RKO (cell line): ENCODE measurements around the gene OR4C12.
"Not testable (repeated sequence)": the region's sequence is repeated elsewhere in the genome, so short reads cannot be mapped to it uniquely, and the experiment has no call there.

Experiments used
- DNase-seq: peaks from one replicate; pipeline ENCODE4 v3.0.0-alpha.2; 2016; ENCODE audit warnings: low spot score

OR4C12 gene

DNA sequence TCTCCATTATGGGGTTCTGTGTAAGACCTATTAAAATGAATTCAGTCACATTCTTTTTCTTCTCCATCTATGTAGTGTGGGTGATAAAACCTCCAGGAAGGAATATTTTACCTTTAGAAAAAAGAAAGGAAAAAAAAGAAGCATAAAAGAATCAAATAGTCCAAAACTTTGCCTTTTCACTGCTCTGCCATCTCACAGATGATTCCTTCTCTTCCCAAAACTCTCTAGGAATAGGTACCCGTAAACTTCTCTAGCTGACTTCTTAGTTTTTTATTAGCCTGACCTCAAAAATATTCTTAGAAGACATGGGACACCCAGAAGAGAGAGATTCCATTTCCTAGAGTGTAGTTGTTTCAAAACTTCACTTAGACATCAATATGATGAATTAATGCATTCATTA lies at the start of gene OR4C12:
Gene OR4C12, minus strand, starts transcription at position 101 of the 400 bp plus-strand sequence. Its CDS starts 34 bp downstream, at position 67.
- not testable (repeated sequence) for DNase-seq

DNA sequence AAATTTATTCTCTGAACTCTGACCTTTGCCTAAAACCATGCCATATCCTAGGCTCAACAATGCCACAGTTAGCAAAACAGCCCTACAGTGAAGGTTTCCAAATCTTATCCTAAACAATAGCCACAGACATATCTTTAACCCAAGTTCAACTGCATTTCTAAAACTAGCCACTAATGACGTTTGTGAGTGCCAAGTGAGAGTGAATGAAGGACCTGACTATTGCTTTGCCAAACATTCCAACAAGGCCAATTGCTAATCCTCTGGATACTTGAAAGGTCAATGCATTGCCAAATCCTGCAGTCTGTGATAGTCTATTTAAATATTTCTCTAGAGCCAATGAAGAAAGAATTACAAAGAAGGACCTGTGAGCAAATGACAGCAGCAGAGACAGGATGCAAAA lies 47.9 kb upstream of the OR4C12 start:
- no peak for DNase-seq

DNA sequence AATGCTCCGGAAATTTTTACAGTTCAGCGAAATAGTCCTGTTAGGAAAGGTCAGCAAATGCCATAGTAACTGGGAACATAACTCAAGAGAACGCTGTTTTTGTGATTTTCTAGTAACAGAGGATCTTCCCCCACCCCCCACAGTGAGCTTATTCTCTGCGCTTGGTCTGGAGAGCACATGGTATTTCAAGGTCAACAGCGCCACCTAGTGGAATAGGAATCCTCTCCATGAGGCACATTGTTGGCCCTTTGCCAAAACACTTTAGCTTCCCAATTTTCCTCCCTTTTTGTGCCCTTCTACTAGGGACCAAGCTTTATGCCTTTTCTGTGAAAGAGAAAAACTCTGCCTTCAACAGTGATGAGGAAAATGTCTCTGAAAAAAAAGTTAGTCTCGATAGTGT lies 13.2 kb upstream of the OR4C12 start:
- peak; percentile 80 for DNase-seq

DNA sequence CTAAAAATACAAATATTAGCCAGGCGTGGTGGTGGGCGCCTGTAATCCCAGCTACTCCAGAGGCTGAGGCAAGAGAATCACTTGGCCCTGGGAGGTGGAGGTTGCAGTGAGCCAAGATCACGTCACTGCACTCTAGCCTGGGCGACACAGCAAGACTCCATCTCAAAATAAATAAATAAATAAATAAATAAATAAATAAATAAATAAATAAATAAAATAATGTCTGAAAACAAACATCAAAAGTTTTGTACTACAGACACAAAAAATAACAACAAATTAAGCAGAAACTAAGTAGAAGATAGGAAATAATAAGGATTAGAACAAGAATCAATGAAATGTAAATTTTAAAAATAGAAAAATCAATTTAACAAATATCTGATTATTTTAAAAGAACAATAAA lies 8.9 kb downstream of the OR4C12 start:
- not testable (repeated sequence) for DNase-seq

DNA sequence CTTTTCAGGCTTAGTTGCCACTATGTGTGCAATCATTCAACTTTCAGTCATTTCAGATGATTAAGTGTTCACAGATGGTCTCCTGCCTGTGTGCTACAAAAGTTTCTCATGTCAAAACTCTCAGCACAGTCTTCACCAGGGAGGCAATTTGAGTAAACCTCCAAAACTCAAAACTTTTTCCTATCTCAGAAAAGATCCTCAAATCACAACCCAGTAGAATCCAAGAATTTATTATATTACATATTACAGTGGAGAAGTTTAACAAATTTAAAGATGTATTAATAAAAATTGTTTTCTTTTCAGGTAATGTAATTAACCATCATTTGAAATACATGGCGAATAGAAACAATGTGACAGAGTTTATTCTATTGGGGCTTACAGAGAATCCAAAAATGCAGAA lies 30.2 kb downstream of the OR4C12 start, which contains the start of gene OR4C13:
Gene OR4C13, plus strand, starts transcription at position 301 of the 400 bp plus-strand sequence. Its CDS starts 32 bp downstream, at position 333.
- DNase-seq: no peak

DNA sequence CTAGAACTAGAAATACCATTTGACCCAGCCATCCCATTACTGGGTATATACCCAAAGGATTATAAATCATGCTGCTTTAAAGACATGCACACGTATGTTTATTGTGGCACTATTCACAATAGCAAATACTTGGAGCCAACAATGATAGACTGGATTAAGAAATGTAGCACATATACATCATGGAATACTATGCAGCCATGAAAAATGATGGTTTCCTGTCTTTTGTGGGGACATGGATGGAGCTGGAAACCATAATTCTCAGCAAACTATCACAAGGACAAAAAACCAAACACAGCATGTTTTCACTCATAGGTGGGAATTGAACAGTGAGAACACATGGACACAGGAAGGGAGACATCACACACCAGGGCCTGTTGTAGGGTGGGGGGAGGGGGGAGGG lies 33.6 kb downstream of the OR4C12 start:
- not testable (repeated sequence) for DNase-seq
